Loucy (cell line): ENCODE measurements around the gene RSAD2.

ENCODE experiments used
- H2AFZ ChIP-seq: fragments of 200-600 bp; sonication (generic); 2 replicates; pipeline ENCODE4 v1.6.0; 2016; ENCODE audit warnings: antibody characterized with exemption, mild to moderate bottlenecking, low read length, moderate library complexity
- H3F3A ChIP-seq: fragments of 200-600 bp; 2 replicates; pipeline ENCODE4 v1.6.0; 2016; ENCODE audit warnings: antibody characterized with exemption, low read depth, mild to moderate bottlenecking
- H3K27me3 ChIP-seq: fragments of 200-600 bp; sonication (generic); 2 replicates; pipeline ENCODE4 v1.6.1; 2014; ENCODE audit warnings: low read length, mild to moderate bottlenecking; ENCODE audit not compliant: insufficient read depth, poor library complexity, severe bottlenecking
- H3K36me3 ChIP-seq: fragments of 200-600 bp; sonication (generic); 2 replicates; pipeline ENCODE4 v1.6.1; 2016; ENCODE audit warnings: low read length; ENCODE audit not compliant: insufficient read depth
- H3K4me1 ChIP-seq: fragments of 200-600 bp; sonication (generic); 2 replicates; pipeline ENCODE4 v1.5.1; 2014; ENCODE audit warnings: low read length, mild to moderate bottlenecking; ENCODE audit not compliant: insufficient read depth, poor library complexity, severe bottlenecking
- H3K4me2 ChIP-seq: fragments of 200-600 bp; sonication (generic); 2 replicates; pipeline ENCODE4 v1.6.0; 2014; ENCODE audit warnings: antibody characterized with exemption, low read length, low read depth, mild to moderate bottlenecking; ENCODE audit not compliant: poor library complexity, severe bottlenecking
- H3K4me3 ChIP-seq: fragments of 200-600 bp; sonication (generic); 2 replicates; pipeline ENCODE4 v1.5.1; 2014; ENCODE audit warnings: low read length, mild to moderate bottlenecking, mixed read lengths; ENCODE audit not compliant: poor library complexity, severe bottlenecking
- H3K79me2 ChIP-seq: fragments of 200-600 bp; sonication (generic); 2 replicates; pipeline ENCODE4 v1.6.1; 2014; ENCODE audit warnings: low read length; ENCODE audit not compliant: insufficient read depth
- H3K9ac ChIP-seq: fragments of 200-600 bp; sonication (generic); 2 replicates; pipeline ENCODE4 v1.6.0; 2014; ENCODE audit warnings: mild to moderate bottlenecking, low read depth, low read length, moderate library complexity; ENCODE audit not compliant: poor library complexity, severe bottlenecking
- H3K9me2 ChIP-seq: fragments of 200-600 bp; sonication (generic); replicated peaks from 2 replicates; pipeline ENCODE4 v1.6.1; 2016; ENCODE audit warnings: low read depth, low read length, mixed read lengths
- H3K9me3 ChIP-seq: fragments of 200-600 bp; sonication (generic); 2 replicates; pipeline ENCODE4 v1.6.1; 2014; ENCODE audit warnings: mild to moderate bottlenecking, antibody characterized with exemption, low read length, low read depth; ENCODE audit not compliant: insufficient read depth
- H4K20me1 ChIP-seq: fragments of 200-600 bp; sonication (generic); 2 replicates; pipeline ENCODE4 v1.6.0; 2014; ENCODE audit warnings: antibody characterized with exemption, low read length, mild to moderate bottlenecking; ENCODE audit not compliant: insufficient read depth, poor library complexity, severe bottlenecking
- EZH2phosphoT487 ChIP-seq: fragments of 200-600 bp; IDR thresholded peaks from 2 replicates; pipeline ENCODE4 v1.6.1; 2018; ENCODE audit warnings: antibody characterized with exemption, mild to moderate bottlenecking, moderate library complexity, borderline replicate concordance
- TF ChIP-seq, protein P1 (sequence below): fragments of 200-600 bp; sonication (generic); conservative IDR thresholded peaks from 2 replicates; pipeline ENCODE4 v1.5.1; 2014; ENCODE audit warnings: mild to moderate bottlenecking, antibody characterized with exemption, low read length

RSAD2 gene

DNA sequence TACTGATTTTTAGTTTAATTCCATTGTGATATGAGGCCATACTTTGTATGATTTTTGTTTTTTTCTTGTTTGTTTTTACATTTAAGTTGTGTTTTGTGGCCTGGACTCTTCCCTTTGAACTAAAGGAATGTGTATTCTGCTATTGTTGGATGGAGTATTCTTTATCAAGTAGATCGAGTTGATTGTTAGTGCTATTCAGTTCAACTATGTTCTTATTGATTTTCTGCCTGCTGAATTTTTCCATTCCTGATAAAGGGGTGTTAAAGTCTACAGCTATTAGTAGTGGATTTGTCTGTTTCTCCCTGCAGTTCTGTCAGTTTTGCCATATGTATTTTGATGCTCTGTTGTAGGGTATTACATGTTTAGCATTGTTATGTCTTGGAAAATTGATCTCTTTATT lies 54.2 kb downstream of the RSAD2 start:
- no peak overlapping the region for H3K9ac ChIP-seq

DNA sequence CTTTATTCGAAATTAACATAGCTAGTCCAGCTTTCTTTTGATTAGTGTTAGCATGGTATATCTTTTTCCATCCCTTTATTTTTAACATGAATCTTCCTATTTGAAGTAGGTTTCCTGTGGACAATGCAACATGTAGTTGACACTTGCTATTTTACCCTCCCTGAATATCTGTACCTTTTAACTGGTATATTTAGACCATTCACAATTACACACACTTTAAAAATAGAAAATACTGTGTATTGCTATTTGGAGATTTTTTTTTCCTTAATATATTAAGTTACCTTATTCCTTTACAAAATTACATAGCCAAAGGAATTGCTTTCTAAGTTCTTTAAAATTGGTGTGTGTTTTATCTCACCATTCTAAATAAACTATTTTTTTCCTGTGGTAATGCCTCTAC lies 54.6 kb downstream of the RSAD2 start:
- H3K9ac ChIP-seq = no peak overlapping the region
- no peaks in the 10 kb centered on the region for H4K20me1 ChIP-seq
- H3F3A ChIP-seq = no peaks in the 10 kb centered on the region
- no peak overlapping the region for H3K4me2 ChIP-seq
- H3K9me3 ChIP-seq = no peaks in the 10 kb centered on the region
- peaks cover 14% of the 10 kb centered on the region for H3K4me1 ChIP-seq
- TF ChIP-seq, protein P1, sequence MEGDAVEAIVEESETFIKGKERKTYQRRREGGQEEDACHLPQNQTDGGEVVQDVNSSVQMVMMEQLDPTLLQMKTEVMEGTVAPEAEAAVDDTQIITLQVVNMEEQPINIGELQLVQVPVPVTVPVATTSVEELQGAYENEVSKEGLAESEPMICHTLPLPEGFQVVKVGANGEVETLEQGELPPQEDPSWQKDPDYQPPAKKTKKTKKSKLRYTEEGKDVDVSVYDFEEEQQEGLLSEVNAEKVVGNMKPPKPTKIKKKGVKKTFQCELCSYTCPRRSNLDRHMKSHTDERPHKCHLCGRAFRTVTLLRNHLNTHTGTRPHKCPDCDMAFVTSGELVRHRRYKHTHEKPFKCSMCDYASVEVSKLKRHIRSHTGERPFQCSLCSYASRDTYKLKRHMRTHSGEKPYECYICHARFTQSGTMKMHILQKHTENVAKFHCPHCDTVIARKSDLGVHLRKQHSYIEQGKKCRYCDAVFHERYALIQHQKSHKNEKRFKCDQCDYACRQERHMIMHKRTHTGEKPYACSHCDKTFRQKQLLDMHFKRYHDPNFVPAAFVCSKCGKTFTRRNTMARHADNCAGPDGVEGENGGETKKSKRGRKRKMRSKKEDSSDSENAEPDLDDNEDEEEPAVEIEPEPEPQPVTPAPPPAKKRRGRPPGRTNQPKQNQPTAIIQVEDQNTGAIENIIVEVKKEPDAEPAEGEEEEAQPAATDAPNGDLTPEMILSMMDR = no peak
- no peak for TF ChIP-seq EZH2phosphoT487
- H3K36me3 ChIP-seq = no peaks in the 10 kb centered on the region
- peaks cover 6% of the 10 kb centered on the region; the same call in 1 of the 2 replicates for H3K79me2 ChIP-seq
- H3K9me2 ChIP-seq = no peaks in the 10 kb centered on the region
- no peaks in the 10 kb centered on the region for H3K27me3 ChIP-seq
- H2AFZ ChIP-seq = no peak overlapping the region
- H3K4me3 ChIP-seq = no peak overlapping the region

More for the DNA sequence above, 54.2 kb downstream of the RSAD2 start:
- H3K9me3 ChIP-seq = no peaks in the 10 kb centered on the region
- H3K4me2 ChIP-seq = no peak overlapping the region
- H2AFZ ChIP-seq = no peak overlapping the region
- peaks cover 6% of the 10 kb centered on the region; the same call in 1 of the 2 replicates for H3K79me2 ChIP-seq
- no peaks in the 10 kb centered on the region for H3K9me2 ChIP-seq
- no peak overlapping the region for H3K4me3 ChIP-seq
- H3K4me1 ChIP-seq = peaks cover 10% of the 10 kb centered on the region
- H3F3A ChIP-seq = no peaks in the 10 kb centered on the region
- no peak for TF ChIP-seq EZH2phosphoT487
- TF ChIP-seq, protein P1 = no peak
- no peaks in the 10 kb centered on the region for H3K36me3 ChIP-seq
- H4K20me1 ChIP-seq = peaks cover 1% of the 10 kb centered on the region
- H3K27me3 ChIP-seq = no peaks in the 10 kb centered on the region

DNA sequence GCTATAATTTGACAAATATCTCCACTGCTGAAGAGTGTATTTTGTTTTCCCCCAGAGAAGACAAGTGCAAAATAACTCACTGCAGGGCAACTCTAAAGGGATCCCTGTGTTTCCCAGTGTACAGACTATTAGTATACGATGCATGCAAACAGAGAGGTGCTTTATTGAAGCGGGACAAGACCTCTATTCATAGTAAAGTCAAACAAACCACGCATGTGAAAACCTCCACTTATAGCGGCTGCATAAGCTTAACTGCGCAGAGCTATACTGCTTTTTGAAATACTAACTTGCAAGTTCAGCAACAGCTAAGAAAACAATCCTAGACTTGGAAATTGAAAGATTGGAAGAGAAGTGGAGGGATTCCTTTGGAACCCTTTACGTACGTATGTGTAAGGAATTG lies 55.3 kb downstream of the RSAD2 start:
- no peaks in the 10 kb centered on the region for H3K9me2 ChIP-seq
- no peaks in the 10 kb centered on the region for H3F3A ChIP-seq
- H3K4me2 ChIP-seq = no peak overlapping the region
- H4K20me1 ChIP-seq = no peaks in the 10 kb centered on the region
- H3K4me1 ChIP-seq = peaks cover 20% of the 10 kb centered on the region
- TF ChIP-seq EZH2phosphoT487 = no peak
- TF ChIP-seq, protein P1 = no peak
- peaks cover 6% of the 10 kb centered on the region; the same call in 1 of the 2 replicates for H3K79me2 ChIP-seq
- H3K27me3 ChIP-seq = no peaks in the 10 kb centered on the region
- H3K9me3 ChIP-seq = no peaks in the 10 kb centered on the region
- H2AFZ ChIP-seq = no peak overlapping the region
- H3K36me3 ChIP-seq = no peaks in the 10 kb centered on the region
- H3K9ac ChIP-seq = no peak overlapping the region
- H3K4me3 ChIP-seq = no peak overlapping the region
